ENCODE measurements around the gene MED14. TPM values are rescaled to one million over a fixed set of nuclear protein-coding genes. Genes with fewer than 3 reads are reported as not detected.
A peak's percentile ranks its signal among the peaks of the same experiment; 100 is the strongest.

Gene MED14
- total and polyA plus RNA-seq, 2 of the 8 experiments (the other 6 are each of a cell fraction or from before 2014, with no cell fraction given) = 79.7 to 117 TPM

DNA sequence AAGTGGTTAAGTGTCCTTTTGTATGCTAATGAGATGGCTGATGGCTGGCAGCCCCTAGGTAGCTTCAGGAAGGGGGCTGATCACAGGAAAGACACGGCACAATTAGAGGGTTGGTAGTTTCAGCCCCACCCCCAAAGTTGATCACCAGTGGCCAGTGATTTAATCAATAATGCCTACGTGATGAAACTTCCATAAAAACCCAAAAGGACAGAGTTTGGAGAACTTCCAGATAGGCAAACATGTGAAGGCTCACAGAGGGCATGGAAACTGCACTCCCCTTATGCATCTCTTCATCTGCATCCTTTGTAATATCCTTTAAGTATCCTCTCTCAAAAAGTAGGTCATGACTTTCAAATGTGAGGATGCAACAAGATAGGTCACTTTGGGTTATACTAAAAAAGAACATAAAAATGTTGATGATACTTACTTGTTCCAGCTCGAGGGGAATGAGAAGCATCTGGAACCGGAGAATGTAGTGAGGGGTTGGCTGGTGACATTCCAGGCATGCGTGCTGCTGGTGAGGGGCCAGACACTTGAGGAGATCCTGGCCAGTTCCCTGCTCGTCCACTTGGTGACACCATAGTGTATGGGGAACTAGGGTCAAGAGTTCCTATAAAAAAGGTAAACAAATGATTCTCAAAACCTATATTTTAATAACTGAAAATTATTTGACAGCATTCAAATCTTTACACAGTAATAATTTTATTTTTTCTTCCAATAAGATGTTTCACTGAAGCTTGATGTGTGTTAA, 71.3 kb downstream of the MED14 start:
- ChIA-PET POLR2A (ENCODE audit: partially characterized antibody) (no interaction called here), CTCF (ENCODE audit: partially characterized antibody) (interaction anchor here (1.0 kb wide), 1 partner anchor 12 kb away, joined by 3 read pairs; no protein-coding TSS in a partner anchor)
- Histone ChIP-seq H3K23me2 (ENCODE audit: low read depth, low read length) (no peaks in the 10 kb centered on the region), H3K4ac (replicated peaks; ENCODE audit: insufficient read length, low read depth, low read length) (no peak overlapping the region), H4K91ac (replicated peaks; ENCODE audit: insufficient read length, low read length) (no peak overlapping the region), H2BK20ac (ENCODE audit: low read length) (no peak overlapping the region), H3K27ac (ENCODE audit: low read depth, low read length) (no peak overlapping the region), H3K14ac (ENCODE audit: insufficient read length) (no peak overlapping the region), H2BK12ac (ENCODE audit: low read depth, low read length) (no peak overlapping the region), H4K5ac (ENCODE audit: insufficient read length, low read depth, low read length) (no peak overlapping the region), H4K8ac (ENCODE audit: extremely low read depth, insufficient read depth, low read length) (no peak overlapping the region), H4K20me1 (replicated peaks in 1 of 2; ENCODE audit: control insufficient read depth in 1 of 2, insufficient read depth in 2 of 2, low read length in 2 of 2) (no peaks in the 10 kb centered on the region), H3K4me3 (ENCODE audit: extremely low read depth in 1 of 4, insufficient read depth in 2 of 4, low read depth in 3 of 4, low read length in 4 of 4) (no peak overlapping the region), H3K9me3 (ENCODE audit: insufficient read depth in 2 of 2, low read depth in 1 of 2, low read length in 1 of 2) (no peaks in the 10 kb centered on the region), H3K36me3 (ENCODE audit: control insufficient read depth in 2 of 4, insufficient read depth in 4 of 4, low read length in 3 of 4) (peaks cover 15 to 91% (median 49%) of the 10 kb centered on the region in 4 experiments; a peak in 7 of 8 replicates), H2AK5ac (ENCODE audit: low read depth, low read length) (no peak overlapping the region), H3K27me3 (replicated peaks in 1 of 4; ENCODE audit: control insufficient read depth in 3 of 4, extremely low read depth in 1 of 4, insufficient read depth in 3 of 4, low read length in 3 of 4) (no peaks in the 10 kb centered on the region), H2AFZ (ENCODE audit: low read length) (no peak overlapping the region), H3K56ac (replicated peaks; ENCODE audit: insufficient read length, low read depth, low read length) (no peak overlapping the region), H2BK5ac (ENCODE audit: low read depth, low read length) (no peak overlapping the region), H3K18ac (ENCODE audit: extremely low read depth, low read length) (no peak overlapping the region), H3K4me1 (replicated peaks in 1 of 4; ENCODE audit: control insufficient read depth in 3 of 4, insufficient read depth in 4 of 4, low read length in 3 of 4) (no peaks in the 10 kb centered on the region), H3K79me1 (ENCODE audit: low read depth, low read length) (no peaks in the 10 kb centered on the region), H2BK15ac (ENCODE audit: low read length) (no peak overlapping the region), H3K9ac (replicated peaks in 1 of 4; ENCODE audit: extremely low read depth in 1 of 4, low read depth in 3 of 4, low read length in 3 of 4) (no peak overlapping the region), H2BK120ac (replicated peaks; ENCODE audit: low read depth, low read length) (no peak overlapping the region), H3K23ac (ENCODE audit: insufficient read length) (no peak overlapping the region), H3K79me2 (ENCODE audit: control insufficient read depth in 1 of 2, insufficient read depth in 2 of 2, low read length in 2 of 2) (no peaks in the 10 kb centered on the region), H3K4me2 (ENCODE audit: insufficient read depth in 1 of 2, low read depth in 2 of 2, low read length in 2 of 2) (no peak overlapping the region)
- FAIRE-seq (peak; percentile 42), DNase-seq (ENCODE audit: low read depth in 1 of 2, low spot score in 2 of 2) (no peak)
- WGBS, 2 experiments (ENCODE audit: extremely low coverage in 1 of 2, insufficient coverage in 1 of 2, insufficient read length in 1 of 2, insufficient replicate concordance in 2 of 2, low coverage in 1 of 2, low lambda C conversion rate in 2 of 2, missing lambda C conversion rate in 1 of 2) = 79% methylated on average over 6 of the region's 6 CpGs; no CpG with 5 or more reads in 1 of the 2 experiments
- TF ChIP-seq TEAD4 (IDR thresholded peaks at IDR 0.05; ENCODE audit: low read depth, low read length) (peak; percentile 76), SUZ12 (IDR thresholded peaks at IDR 0.05; ENCODE audit: low read length) (no peak), HDAC6 (IDR thresholded peaks at IDR 0.05; ENCODE audit: low read depth, low read length) (no peak), CHD1 (IDR thresholded peaks at IDR 0.05; ENCODE audit: low read depth, low read length) (no peak), ZNF274 (IDR thresholded peaks at IDR 0.05; ENCODE audit: borderline replicate concordance, extremely low read depth, low read length) (no peak), FOSL1 (IDR thresholded peaks at IDR 0.05; ENCODE audit: insufficient read depth, low read depth, low read length) (no peak), SP1 (IDR thresholded peaks at IDR 0.05; ENCODE audit: low read depth, low read length) (no peak), POLR2AphosphoS5 (IDR thresholded peaks at IDR 0.05; ENCODE audit: low read depth, low read length) (peak; percentile 18; the same call in 1 of the 2 replicates), RAD21 (IDR thresholded peaks at IDR 0.05 in 1 of 2, conservative IDR thresholded peaks at IDR 0.05 in 1 of 2; ENCODE audit: low read depth in 2 of 2, low read length in 2 of 2) (peak; percentile 22 to 35; a peak in 3 of 4 replicates)
- TF ChIP-seq, protein P1, sequence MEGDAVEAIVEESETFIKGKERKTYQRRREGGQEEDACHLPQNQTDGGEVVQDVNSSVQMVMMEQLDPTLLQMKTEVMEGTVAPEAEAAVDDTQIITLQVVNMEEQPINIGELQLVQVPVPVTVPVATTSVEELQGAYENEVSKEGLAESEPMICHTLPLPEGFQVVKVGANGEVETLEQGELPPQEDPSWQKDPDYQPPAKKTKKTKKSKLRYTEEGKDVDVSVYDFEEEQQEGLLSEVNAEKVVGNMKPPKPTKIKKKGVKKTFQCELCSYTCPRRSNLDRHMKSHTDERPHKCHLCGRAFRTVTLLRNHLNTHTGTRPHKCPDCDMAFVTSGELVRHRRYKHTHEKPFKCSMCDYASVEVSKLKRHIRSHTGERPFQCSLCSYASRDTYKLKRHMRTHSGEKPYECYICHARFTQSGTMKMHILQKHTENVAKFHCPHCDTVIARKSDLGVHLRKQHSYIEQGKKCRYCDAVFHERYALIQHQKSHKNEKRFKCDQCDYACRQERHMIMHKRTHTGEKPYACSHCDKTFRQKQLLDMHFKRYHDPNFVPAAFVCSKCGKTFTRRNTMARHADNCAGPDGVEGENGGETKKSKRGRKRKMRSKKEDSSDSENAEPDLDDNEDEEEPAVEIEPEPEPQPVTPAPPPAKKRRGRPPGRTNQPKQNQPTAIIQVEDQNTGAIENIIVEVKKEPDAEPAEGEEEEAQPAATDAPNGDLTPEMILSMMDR (IDR thresholded peaks at IDR 0.05; ENCODE audit: control extremely low read depth in 1 of 3, insufficient read depth in 1 of 3, low read depth in 1 of 3, low read length in 3 of 3) = peak in 2 of 3 experiments; percentile 40 to 46; a peak in 2 of 4 replicates
